CD4-positive, alpha-beta T cell treated with Interleukin-15 for 1 hour (primary cell): ENCODE data around the gene RSPH6A.

ENCODE experiments used
- DNase-seq: peaks from one replicate; pipeline ENCODE4 v3.0.0-alpha.2; 2020

RSPH6A gene

DNA sequence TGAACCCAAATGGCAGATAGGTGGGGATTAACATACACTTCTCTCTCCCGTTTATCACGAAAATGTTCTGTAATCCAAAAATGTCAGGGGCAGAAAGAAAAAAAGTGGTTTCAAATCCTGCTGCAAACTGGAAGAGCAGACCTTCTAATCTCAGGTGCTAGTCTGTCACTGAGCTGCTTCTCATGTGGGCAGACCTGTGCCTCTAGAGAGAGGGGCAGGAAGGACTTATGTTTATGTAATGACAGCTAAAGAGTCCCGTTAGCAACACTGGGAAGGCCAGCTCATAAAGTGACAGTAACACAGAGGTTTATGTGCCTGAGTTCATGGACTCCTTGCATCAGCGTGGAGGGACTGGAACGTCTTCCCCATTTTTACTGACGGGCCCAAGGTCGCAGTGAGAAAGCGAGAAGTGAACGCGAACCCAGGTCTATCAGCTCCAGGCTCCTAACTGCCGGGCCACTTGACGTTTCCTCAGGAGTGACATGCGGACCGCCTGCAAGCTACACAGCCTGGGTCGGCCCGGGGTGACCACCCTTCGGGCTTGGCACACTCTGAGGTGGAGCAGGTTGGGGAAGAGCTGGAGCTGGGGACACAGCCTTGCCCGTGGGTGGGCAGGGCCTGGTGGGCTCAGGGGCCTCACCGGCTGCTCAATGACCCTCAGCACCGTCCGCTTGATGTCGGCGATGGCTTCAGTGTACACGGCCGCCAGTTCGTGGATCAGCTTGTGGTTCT is 9.6 kb upstream of the RSPH6A start:
- no peak for DNase-seq

GRCh38 chr19:45824041-45824471 is 8.9 kb upstream of the RSPH6A start:
- no peak for DNase-seq

DNA sequence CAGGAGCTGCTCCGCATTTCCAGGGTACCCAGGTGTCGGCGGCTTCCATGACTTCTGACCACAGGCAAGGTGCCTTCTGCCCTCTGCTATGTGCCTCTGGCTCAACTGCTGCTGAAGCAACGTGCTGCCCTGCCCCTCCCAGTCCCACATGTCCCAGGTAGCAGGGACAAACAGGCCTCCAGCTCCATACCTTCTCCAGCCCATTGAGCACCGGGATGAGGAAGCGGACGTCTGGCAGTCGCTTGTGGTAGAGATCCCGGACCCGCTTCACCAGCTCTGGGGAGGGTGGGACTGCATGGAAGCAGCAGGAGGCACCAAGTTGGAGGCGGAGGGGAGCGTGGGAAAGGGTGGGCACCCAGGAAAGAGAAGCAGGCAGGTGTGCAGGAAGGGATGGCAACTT is 8.1 kb upstream of the RSPH6A start:
- no peak for DNase-seq

DNA sequence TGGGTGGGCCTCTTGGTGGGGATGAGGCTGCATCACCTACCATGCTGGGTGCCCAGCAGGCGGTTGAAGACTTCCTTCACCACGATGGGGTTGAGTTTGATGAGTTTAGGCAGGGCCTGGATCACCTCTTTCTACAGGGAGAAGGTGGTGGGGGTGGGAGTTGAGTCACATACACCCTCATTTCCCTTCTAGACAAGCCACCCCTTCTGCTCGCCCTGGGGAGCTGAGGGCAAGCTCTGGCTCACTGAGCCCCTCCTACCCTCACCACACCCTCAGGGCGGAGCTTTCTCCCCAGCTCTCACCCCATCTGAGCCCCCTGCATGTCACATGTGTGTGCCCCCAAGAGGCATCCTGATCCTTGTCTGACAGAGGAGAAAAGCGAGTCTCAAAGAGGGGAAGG is 7.6 kb upstream of the RSPH6A start:
- DNase-seq = no peak

- no peak for DNase-seq
Measured at GRCh38 chr19:45821570-45821969, 6.5 kb upstream of the RSPH6A start.

- DNase-seq = no peak
Measured at GRCh38 chr19:45821103-45821521, 6.0 kb upstream of the RSPH6A start.

DNA sequence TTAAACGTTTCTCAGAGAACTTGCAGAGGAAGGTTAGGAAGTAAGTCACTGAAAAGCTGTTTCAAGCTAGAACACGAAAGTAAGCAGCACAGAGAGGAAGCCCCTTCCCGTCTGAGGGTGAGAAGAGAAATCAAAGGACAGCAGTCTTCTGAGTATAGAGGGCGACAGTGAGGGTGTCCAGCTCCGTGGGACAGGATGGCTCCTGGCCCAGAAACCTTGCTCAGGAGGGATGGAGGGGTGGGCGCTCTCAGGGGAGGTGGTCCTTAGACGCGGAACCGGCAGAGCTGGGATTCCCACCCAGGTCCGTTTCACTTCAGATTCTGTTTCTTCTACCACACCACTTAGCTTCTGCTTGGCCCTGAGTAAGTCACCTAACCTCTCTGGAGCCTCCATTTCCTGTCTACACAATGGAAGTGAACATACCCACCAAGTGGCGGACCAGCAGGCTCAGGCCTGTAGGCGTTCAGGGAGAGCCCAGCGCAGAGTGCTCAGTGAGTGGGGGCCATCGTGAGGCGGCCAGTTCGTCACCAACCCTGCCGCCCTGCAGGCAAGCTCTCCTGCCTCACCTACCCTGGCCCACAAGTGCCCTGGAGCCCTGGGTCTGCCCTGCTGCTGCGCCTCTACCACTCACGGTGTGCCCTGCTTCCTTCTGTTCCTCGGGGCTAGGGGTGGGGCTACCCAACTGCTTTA is 5.5 kb upstream of the RSPH6A start:
- DNase-seq = no peak

- DNase-seq = no peak
Measured at GRCh38 chr19:45819769-45820168, 4.7 kb upstream of the RSPH6A start.

DNA sequence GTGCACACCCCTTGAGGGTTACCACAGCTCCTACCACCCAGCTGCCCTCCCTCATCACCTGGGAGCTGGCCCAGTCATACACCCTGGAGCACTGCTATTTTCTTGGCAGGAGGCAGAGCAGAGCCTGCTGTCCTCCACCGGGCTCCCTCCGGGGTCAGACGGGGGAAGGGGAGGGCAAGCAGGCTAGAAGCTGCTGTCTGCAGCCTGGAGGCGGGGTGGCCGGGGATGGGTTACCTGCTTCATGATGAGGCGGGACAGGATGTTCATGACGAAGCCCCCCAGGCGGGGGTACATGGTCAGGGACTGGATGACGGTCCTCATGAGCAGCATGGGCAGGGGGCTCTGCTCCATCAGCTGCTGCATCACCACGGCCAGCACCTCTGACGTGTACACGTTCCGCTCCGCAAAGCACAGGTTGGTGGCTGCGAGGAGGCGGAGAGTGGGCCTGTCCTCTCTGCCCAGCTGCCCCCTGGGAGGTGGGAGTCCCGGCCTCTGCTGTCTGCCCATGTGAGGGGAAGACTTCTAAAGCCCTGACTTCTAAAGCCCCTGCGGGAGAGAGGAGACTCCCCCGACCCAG is 2.7 kb upstream of the RSPH6A start:
- no peak for DNase-seq

GRCh38 chr19:45817010-45817724 is 2.1 kb upstream of the RSPH6A start:
- DNase-seq = peak; percentile 95

GRCh38 chr19:45816236-45817009 is 1.3 kb upstream of the RSPH6A start:
- no peak for DNase-seq

DNA sequence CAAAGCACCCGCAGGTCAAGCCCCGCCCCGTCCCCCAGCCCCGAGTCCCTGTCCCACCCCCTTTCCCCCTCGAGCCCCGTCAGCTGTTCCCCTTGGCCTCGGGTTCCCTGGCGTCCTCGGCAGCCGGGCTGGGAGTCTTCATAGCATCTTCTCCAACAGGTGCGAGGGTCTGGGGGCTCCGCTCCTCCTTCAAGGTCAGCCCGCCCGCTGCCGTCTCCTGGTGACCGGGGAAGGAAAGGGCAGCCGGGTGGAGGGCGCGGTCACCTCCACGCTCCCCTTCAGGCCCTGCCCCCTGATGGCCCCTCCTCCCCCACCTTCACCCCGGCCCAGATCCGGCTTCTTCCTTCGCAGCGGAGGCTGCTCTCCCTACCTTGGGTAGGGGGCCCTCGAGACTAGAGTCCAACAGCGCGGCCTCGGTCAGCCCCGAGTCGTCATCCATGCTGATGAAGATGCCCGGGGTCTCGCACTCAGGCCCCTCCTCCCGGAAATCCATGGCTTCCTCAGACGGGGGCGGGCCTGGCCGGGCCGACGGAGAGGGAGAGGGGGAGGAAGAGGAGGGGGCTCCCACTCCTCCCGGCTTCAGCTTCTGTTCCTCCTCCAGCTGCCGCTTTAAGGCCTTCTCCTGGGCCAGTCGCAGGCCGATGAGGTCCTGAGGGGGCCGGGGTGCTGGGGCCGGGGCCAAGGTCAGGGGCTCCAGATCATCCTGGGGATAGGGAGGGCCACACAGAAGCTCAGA is 541 bp upstream of the RSPH6A start:
- DNase-seq = no peak

- no peak for DNase-seq
Measured at GRCh38 chr19:45814166-45814780, 835 bp downstream of the RSPH6A start.

DNA sequence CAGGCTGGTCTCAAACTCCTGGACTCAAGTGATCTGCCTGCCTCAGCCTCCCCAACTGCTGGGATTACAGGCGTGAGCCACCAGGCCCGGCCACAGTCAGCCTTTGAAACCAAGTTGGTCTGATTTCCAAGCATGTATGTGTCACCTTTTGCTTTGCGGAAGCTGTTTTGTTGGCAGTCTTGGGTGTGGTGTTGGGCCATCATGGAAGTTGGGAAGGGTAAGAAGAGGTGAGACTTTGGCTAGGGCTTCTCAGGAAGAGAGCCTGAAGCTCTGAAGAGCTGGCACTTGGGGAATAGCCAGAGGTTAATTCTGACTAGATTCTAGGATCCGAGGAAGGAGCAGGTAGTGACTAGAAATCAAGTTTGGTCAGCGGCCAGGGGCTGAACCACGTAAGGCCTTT is 2.8 kb downstream of the RSPH6A start:
- DNase-seq = no peak

- no peak for DNase-seq
Measured at GRCh38 chr19:45809643-45810159, 5.4 kb downstream of the RSPH6A start.

- no peak for DNase-seq
Measured at GRCh38 chr19:45805719-45806118, 9.4 kb downstream of the RSPH6A start.

GRCh38 chr19:45804959-45805230 is 10.2 kb downstream of the RSPH6A start:
- no peak for DNase-seq

- DNase-seq = no peak
Measured at GRCh38 chr19:45804140-45804958, 10.8 kb downstream of the RSPH6A start.

DNA sequence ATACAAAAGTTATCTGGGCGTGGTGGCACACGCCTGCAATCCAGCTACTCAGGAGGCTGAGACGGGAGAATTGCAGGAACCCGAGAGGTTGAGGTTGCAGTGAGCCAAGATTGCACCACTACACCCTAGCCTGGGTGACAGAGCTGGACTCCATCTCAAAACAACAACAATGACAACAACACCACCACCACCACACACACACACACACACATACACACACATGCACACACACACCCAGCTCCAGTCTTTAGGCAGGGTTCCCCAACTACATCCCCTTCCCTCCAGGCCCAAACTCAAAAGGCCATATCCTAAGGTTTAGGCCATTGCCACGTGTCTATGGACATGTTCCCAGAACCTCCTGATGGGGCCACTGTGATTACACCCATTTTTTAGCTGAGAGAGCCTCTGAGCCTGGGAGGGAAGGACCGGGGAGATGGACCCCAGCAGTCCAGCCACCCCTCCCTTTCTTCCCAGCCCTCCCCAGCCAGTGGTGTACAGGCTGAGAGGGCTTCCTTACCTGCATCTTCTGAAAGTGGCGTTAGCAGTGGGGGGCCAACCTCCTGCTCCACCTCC is 13.4 kb downstream of the RSPH6A start:
- DNase-seq = no peak

- DNase-seq = no peak
Measured at GRCh38 chr19:45800070-45800553, 15.0 kb downstream of the RSPH6A start.
